Activated naive CD4-positive, alpha-beta T cell treated with anti-CD3 and anti-CD28 coated beads, Interleukin-2, amount 50 U/mL, for 24 hours (primary cell): ENCODE measurements around the gene ABCB7.
A peak's percentile ranks its signal among the peaks of the same experiment; 100 is the strongest.

ENCODE experiments used
- H3K27ac Mint-ChIP-seq: one replicate; pipeline ENCODE4 v1.8.0; 2021; ENCODE audit warnings: mild to moderate bottlenecking, mixed read lengths
- H3K27me3 Mint-ChIP-seq: one replicate; pipeline ENCODE4 v1.8.0; 2021; ENCODE audit warnings: mixed read lengths
- H3K36me3 Mint-ChIP-seq: one replicate; pipeline ENCODE4 v1.8.0; 2021; ENCODE audit warnings: mixed read lengths
- H3K4me1 Mint-ChIP-seq: one replicate; pipeline ENCODE4 v1.8.0; 2021; ENCODE audit warnings: mixed read lengths
- H3K4me3 Mint-ChIP-seq: one replicate; pipeline ENCODE4 v1.8.0; 2021; ENCODE audit warnings: mild to moderate bottlenecking, mixed read lengths
- H3K9me3 Mint-ChIP-seq: one replicate; pipeline ENCODE4 v1.8.0; 2021; ENCODE audit warnings: mixed read lengths

The ABCB7 gene

GRCh38 chrX:75038925-75039324 lies 117.2 kb downstream of the ABCB7 start:
- peak overlapping the region; percentile 62 for H3K27ac Mint-ChIP-seq

More at GRCh38 chrX:75038925-75039324, 117.2 kb downstream of the ABCB7 start:
- Mint-ChIP-seq H3K27me3 (no peaks in the 10 kb centered on the region), H3K4me3 (no peak overlapping the region), H3K4me1 (no peaks in the 10 kb centered on the region), H3K36me3 (peaks cover 2% of the 10 kb centered on the region), H3K9me3 (peaks cover 4% of the 10 kb centered on the region)
